ENCODE measurements around the gene NONO. TPM values are rescaled to one million over a fixed set of nuclear protein-coding genes. Genes with fewer than 3 reads are reported as not detected.
A peak's percentile ranks its signal among the peaks of the same experiment; 100 is the strongest.
"Not testable (repeated sequence)": the region's sequence is repeated elsewhere in the genome, so short reads cannot be mapped to it uniquely, and the experiment has no call there.

Gene NONO
- polyA plus RNA-seq, 1 of the 3 experiments (the other 2 are of a cell fraction) = 288 TPM

- peak; percentile 50; the same call in 1 of the 2 replicates for TF ChIP-seq MAX (IDR thresholded peaks at IDR 0.05; ENCODE audit: low read depth)
- no peak for TF ChIP-seq RAD21 (IDR thresholded peaks at IDR 0.05; ENCODE audit: low read length)
- no peak for TF ChIP-seq USF1 (IDR thresholded peaks at IDR 0.05; ENCODE audit: borderline replicate concordance, low read depth)
- TF ChIP-seq TAF1 (IDR thresholded peaks at IDR 0.05; ENCODE audit: borderline replicate concordance, low read depth, low read length) = no peak
- TF ChIP-seq RCOR1 (IDR thresholded peaks at IDR 0.05; ENCODE audit: low read length) = no peak
- TF ChIP-seq FOXJ3 (CRISPR knock-in tag; IDR thresholded peaks at IDR 0.05) = no peak
- no peak for TF ChIP-seq SMC3 (IDR thresholded peaks at IDR 0.05; ENCODE audit: low read depth, low read length)
- no peak for TF ChIP-seq NRF1 (IDR thresholded peaks at IDR 0.05; ENCODE audit: low read depth, low read length)
- TF ChIP-seq EP300 (IDR thresholded peaks at IDR 0.05; ENCODE audit: borderline replicate concordance in 1 of 2, low read depth in 1 of 2, low read length in 1 of 2) = no peak
- no peak for TF ChIP-seq USF2 (IDR thresholded peaks at IDR 0.05; ENCODE audit: borderline replicate concordance, low read depth, low read length)
- no peak for TF ChIP-seq RFX5 (IDR thresholded peaks at IDR 0.05; ENCODE audit: low read length)
- no peak for TF ChIP-seq RXRA (IDR thresholded peaks at IDR 0.05; ENCODE audit: borderline replicate concordance, low read depth)
- TF ChIP-seq TCF12 (IDR thresholded peaks at IDR 0.05) = peak; percentile 59
Measured at GRCh38 chrX:71315917-71316316, 32.5 kb downstream of the NONO start (continued).

GRCh38 chrX:71316959-71317358 lies 33.5 kb downstream of the NONO start:
- H3K9ac ChIP-seq; DNase-seq; CTCF ChIA-PET; H3K27me3 ChIP-seq (ENCODE audit: insufficient read depth); H3K79me2 ChIP-seq (ENCODE audit: insufficient read depth); H3K9me3 ChIP-seq; H2AFZ ChIP-seq (ENCODE audit: low read depth); H3K36me3 ChIP-seq (replicated peaks in 1 of 2; ENCODE audit: control insufficient read depth in 1 of 2, insufficient read depth in 2 of 2, low read length in 1 of 2); H4K20me1 ChIP-seq (ENCODE audit: insufficient read depth); H3K4me1 ChIP-seq (ENCODE audit: control insufficient read depth in 1 of 2, insufficient read depth in 2 of 2, low read depth in 1 of 2, low read length in 1 of 2); H3K9me2 ChIP-seq; H3K4me3 ChIP-seq (ENCODE audit: low read depth in 2 of 2, low read length in 1 of 2); POLR2A ChIA-PET; H3K4me2 ChIP-seq: not testable (repeated sequence)
- WGBS (ENCODE audit: low lambda C conversion rate) = 83% methylated on average over 1 of the region's 1 CpG
- H3K27ac ChIP-seq (ENCODE audit: low read depth in 2 of 2, low read length in 1 of 2) = peak overlapping the region in 1 of 2 experiments; percentile 72; a peak in 1 of 4 replicates
- peaks cover 15% of the 10 kb centered on the region for H3F3A ChIP-seq (replicated peaks; ENCODE audit: insufficient read depth)

- Histone ChIP-seq H2AFZ (ENCODE audit: low read depth) (no peak overlapping the region), H3F3A (replicated peaks; ENCODE audit: insufficient read depth) (peaks cover 10% of the 10 kb centered on the region), H3K36me3 (replicated peaks in 1 of 2; ENCODE audit: control insufficient read depth in 1 of 2, insufficient read depth in 2 of 2, low read length in 1 of 2) (no peaks in the 10 kb centered on the region), H3K4me3 (ENCODE audit: low read depth in 2 of 2, low read length in 1 of 2) (no peak overlapping the region), H3K9me2 (no peaks in the 10 kb centered on the region), H3K9me3 (no peaks in the 10 kb centered on the region), H3K4me2 (no peak overlapping the region), H3K79me2 (ENCODE audit: insufficient read depth) (no peaks in the 10 kb centered on the region), H3K27ac (ENCODE audit: low read depth in 2 of 2, low read length in 1 of 2) (no peak overlapping the region), H3K9ac (no peak overlapping the region), H3K4me1 (ENCODE audit: control insufficient read depth in 1 of 2, insufficient read depth in 2 of 2, low read depth in 1 of 2, low read length in 1 of 2) (no peaks in the 10 kb centered on the region), H4K20me1 (ENCODE audit: insufficient read depth) (no peaks in the 10 kb centered on the region), H3K27me3 (ENCODE audit: insufficient read depth) (no peaks in the 10 kb centered on the region)
- CTCF ChIA-PET = interaction anchor here (0.6 kb wide), 1 partner anchor 443 kb away, joined by 3 read pairs; no protein-coding TSS in a partner anchor
- POLR2A ChIA-PET = no interaction called here
- WGBS (ENCODE audit: low lambda C conversion rate) = 95% methylated on average over 1 of the region's 1 CpG
- DNase-seq = no peak
- no peak for TF ChIP-seq FOSL2 (IDR thresholded peaks at IDR 0.05; ENCODE audit: borderline replicate concordance, low read depth)
- no peak for TF ChIP-seq USF1 (IDR thresholded peaks at IDR 0.05; ENCODE audit: borderline replicate concordance, low read depth)
- no peak for TF ChIP-seq EP300 (IDR thresholded peaks at IDR 0.05; ENCODE audit: borderline replicate concordance in 1 of 2, low read depth in 1 of 2, low read length in 1 of 2)
- no peak for TF ChIP-seq YY1 (IDR thresholded peaks at IDR 0.05; ENCODE audit: low read depth)
- no peak for TF ChIP-seq GABPA (IDR thresholded peaks at IDR 0.05; ENCODE audit: low read depth)
- TF ChIP-seq EZH2phosphoT487 (IDR thresholded peaks at IDR 0.05; ENCODE audit: borderline replicate concordance, low read depth) = no peak
- no peak for TF ChIP-seq FOXM1 (IDR thresholded peaks at IDR 0.05; ENCODE audit: low read depth)
- no peak for TF ChIP-seq RXRA (IDR thresholded peaks at IDR 0.05; ENCODE audit: borderline replicate concordance, low read depth)
- no peak for TF ChIP-seq USF2 (IDR thresholded peaks at IDR 0.05; ENCODE audit: borderline replicate concordance, low read depth, low read length)
- no peak for TF ChIP-seq NRF1 (IDR thresholded peaks at IDR 0.05; ENCODE audit: low read depth, low read length)
- TF ChIP-seq RAD21 (IDR thresholded peaks at IDR 0.05; ENCODE audit: low read length) = no peak
- TF ChIP-seq GATA2 (CRISPR knock-in tag; IDR thresholded peaks at IDR 0.05) = no peak
Measured at GRCh38 chrX:71320126-71320525, 36.7 kb downstream of the NONO start.

All from SK-N-SH (cell line).